GM21423 (cell line): Measurements from ENCODE around the gene ZGPAT.
"Not testable (repeated sequence)": the region's sequence is repeated elsewhere in the genome, so short reads cannot be mapped to it uniquely, and the experiment has no call there.

Source experiments
- ATAC-seq: cut with Tn5 transposase; IDR thresholded peaks from one replicate; pipeline ENCODE4 v1.9.1; 2021; ENCODE audit warnings: mild to moderate bottlenecking, moderate library complexity; ENCODE audit not compliant: unreplicated experiment

Gene ZGPAT

DNA sequence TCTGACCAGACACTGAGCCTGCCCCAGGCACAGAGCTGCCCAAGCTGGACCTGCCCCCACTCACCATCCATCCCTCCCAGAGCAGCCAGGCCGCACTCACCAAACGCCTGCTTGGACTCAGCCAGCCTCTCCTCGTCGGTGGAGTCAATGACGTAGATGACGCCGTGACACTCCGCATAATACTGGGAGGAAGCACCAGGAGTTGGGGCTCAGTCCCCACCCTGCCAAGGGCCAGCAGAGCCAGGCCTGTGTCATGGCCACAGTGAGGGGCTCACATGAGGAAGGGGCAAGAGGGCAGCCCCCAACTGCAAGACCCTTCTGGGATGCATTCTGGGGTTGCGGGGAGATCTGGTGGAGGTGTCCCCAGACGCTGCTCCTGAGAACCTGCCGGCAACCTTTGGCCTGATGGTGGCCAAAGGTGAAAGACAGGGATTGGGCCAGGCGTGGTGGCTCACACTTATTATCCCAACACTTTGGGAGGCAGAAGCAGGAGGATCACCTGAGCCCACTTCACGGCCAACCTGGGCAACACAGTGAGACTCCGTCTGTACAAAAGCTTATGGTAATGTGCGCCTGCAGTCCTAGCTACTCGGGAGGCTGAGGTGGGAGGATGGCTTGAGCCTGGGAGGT is 5.7 kb upstream of the ZGPAT start:
- no peak for ATAC-seq

DNA sequence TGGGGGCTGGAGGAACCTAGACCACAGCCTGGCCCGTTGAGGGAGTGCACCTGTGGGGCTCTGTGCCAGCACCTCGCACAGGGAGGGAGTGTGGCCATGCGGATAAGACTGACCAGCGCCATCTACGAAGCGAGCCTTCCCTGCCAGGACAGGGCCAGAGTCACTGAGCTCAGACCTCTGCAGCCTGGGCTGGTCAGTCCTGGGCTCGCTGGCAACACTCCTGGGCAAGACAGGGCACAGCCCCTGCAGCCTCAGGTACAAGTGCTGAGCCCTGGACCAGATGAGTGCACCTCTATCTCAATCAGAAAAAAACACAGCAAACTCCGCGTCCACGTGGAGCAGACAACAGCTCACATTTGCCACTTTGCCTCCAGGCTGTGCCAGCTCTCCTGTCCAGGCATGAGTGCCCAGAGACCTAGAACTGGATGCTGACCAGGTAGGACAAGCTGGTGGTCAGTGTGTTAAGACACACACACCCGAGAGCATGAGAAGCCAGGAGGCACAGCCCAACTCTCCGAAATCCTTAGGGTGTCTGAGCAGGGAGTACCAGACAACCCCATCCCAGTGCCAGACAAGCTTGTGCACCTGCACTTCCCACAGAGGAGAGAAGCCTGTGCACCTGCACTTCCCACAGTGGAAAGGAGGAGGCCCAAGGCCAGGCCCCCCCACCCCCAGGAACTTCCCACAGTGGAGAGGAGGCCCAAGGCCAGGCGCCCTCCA is 4.9 kb upstream of the ZGPAT start:
- no peak for ATAC-seq

DNA sequence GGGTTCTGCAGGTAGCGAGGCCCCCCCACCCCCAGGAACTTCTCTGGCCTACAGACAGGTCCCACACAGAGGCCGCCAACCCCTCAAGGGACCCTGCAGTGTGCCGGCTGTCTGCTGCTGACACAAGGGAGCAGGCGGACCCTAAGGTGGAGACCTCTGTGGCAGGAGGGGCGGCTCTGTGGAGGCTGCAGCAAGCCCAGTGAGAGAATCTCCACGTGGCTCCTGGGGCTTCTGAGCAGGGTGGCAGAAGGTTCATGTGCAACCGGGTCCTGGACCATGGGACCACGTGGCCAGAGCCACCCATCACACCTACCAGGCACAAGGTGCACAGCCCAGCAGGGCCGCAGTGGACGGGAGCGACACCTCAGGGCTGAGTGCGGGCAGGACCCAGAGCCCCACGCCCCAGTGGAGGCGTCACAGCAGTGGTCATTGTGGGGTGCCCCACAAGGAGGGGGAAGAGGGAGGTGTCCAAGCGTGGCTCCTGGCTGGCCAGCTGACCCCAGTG is 4.3 kb upstream of the ZGPAT start:
- no peak for ATAC-seq

- no peak for ATAC-seq
Measured at GRCh38 chr20:63703976-63704748, 3.7 kb upstream of the ZGPAT start.

GRCh38 chr20:63704749-63705117 is 3.1 kb upstream of the ZGPAT start:
- no peak for ATAC-seq

GRCh38 chr20:63705232-63706026 is 2.4 kb upstream of the ZGPAT start:
- no peak for ATAC-seq

DNA sequence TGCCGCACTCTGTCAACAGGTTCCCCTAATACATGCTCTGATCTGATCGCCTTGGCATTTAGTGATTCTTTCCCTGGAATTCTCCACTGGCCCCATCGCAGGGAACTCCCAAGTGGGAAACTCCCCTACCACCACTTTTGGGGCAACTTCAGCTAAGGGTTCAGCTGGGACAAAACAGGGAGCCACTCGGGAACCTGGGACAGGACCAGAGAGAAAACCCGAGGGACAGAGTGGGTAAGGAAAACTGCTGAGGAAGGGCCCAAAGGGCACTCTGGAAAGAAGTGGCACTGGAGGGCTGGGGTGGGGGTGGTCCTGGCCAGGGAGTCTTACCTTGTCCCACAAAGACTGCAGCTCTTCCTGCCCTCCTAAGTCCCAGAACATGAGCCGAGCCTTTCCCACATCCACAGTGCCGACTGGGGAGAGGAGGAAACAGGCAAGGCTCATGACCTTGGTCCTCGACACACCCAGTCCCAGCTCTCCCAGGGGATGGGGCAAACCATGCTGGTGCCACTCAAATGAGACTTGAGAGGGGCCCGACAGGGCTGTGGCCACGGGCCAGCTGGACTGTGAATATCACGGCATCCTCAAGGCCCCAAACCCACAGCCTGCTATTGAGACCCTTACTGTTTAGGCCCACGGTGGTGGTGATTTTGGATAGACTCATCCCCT is 1.7 kb upstream of the ZGPAT start:
- no peak for ATAC-seq

DNA sequence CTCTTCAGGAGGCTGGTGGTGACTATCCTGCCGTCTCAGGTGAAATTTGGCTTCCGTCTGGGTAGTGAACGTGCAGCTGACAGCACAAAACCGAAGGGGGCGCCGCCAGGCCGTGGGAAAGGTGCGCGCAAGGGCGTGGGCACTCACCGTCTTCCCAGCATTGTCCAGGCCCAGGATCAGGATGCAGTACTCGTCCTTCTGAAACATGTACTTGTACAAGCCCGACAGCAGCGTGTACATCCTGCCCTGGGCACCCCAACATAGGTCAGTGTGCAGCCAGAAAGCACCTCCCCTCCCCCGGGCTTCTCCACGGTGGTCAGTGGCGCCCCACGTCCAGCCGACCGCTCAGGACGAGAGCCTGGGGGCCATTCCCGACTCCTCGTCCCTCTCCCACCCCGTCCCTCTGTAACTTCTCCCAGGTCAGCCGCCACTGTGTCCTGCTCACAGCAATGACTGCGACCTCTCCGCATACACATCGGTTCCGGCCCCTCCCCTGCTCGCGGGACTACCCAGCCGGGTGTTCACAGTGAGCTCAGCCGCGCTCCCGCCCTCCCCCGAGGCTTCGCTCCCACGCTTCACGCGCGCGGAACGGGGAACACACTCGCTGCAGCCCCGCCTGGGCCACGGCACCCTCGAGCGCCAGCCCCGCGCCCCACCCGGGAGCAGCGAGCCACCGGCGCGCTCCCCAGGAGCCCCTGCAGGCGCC is 834 bp upstream of the ZGPAT start:
- ATAC-seq, result peak; percentile 16

DNA sequence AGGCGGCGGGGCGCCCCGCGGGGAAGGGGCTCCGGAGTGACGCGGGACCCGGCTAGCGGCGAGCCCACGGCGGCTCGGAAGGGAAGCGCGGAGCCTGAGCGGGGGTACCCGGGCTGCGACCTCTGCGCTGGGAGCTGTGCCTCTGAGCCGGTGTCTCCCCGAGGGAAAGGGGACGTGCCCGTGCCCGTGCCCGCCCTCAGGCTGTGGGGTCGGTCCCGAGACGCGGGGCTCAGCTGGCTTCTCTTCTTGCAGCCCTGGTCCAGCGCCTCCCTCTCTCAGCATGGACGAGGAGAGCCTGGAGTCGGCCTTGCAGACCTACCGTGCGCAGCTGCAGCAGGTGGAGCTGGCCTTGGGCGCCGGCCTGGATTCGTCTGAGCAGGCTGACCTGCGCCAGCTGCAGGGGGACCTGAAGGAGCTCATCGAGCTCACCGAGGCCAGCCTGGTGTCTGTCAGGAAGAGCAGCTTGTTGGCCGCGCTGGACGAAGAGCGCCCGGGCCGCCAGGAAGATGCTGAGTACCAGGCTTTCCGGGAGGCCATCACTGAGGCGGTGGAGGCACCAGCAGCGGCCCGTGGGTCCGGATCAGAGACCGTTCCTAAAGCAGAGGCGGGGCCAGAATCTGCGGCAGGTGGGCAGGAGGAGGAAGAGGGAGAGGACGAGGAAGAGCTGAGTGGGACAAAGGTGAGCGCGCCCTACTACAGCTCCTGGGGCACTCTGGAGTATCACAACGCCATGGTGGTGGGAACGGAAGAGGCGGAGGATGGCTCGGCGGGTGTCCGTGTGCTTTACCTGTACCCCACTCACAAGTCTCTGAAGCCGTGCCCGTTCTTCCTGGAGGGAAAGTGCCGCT is 686 bp downstream of the ZGPAT start:
- no peak for ATAC-seq

DNA sequence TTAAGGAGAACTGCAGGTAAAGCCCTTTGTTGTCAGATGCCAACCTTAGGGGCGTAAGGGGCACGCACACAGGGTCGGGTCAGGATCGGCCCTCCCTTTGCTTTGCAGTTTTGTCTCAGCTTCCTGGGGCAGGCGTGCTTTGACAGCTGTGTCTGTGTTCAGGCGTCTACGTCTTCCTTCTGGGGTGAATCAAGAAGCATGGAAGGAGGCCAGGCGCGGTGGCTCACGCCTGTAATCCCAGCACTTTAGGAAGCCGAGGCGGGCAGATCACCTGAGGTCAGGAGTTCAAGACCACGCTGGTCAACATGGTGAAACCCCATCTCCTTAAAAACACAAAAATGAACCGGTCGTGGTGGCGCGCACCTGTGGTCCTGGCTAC is 1.3 kb downstream of the ZGPAT start:
- ATAC-seq, result no peak

- ATAC-seq, result no peak
Measured at GRCh38 chr20:63711085-63711645, 3.3 kb downstream of the ZGPAT start.

DNA sequence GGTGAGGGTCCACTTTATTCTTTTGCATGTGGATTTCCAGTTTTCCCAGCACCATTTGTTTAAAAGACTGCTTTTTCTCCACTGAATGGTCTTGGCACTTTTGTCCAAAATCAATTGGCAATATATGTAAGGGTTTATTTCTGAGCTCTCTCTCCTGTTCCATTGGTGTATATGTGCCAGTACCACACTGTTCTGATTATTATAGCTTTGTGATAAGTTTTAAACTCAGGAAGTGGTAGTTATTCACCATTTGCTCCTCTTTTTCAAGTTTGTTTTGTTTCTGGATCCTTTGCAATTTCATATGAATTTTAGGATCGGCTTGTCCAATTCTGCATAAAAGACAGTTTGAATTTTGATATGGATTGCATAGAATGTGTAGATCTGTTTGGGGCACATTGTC is 4.4 kb downstream of the ZGPAT start:
- no peak for ATAC-seq

DNA sequence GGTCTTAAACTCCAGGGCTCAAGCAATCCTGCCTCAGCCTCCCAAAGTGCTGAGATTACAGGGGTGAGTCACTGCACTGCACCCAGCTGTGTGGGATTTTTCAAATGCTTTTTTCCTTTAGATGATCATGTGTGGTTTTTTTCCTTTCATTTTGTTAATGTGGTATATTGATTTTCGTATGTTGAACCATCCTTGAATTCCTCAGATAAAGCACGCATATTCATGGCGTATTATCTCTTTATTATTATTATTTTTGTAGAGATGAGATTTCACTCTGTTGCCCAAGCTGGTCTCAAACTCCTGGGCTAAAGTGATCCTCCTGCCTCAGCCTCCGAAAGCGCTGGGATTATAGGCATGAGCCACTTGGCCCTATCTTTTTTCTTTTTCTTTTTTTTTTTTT is 7.0 kb downstream of the ZGPAT start:
- no peak for ATAC-seq

- no peak for ATAC-seq
Measured at GRCh38 chr20:63718996-63719395, 11.2 kb downstream of the ZGPAT start.

DNA sequence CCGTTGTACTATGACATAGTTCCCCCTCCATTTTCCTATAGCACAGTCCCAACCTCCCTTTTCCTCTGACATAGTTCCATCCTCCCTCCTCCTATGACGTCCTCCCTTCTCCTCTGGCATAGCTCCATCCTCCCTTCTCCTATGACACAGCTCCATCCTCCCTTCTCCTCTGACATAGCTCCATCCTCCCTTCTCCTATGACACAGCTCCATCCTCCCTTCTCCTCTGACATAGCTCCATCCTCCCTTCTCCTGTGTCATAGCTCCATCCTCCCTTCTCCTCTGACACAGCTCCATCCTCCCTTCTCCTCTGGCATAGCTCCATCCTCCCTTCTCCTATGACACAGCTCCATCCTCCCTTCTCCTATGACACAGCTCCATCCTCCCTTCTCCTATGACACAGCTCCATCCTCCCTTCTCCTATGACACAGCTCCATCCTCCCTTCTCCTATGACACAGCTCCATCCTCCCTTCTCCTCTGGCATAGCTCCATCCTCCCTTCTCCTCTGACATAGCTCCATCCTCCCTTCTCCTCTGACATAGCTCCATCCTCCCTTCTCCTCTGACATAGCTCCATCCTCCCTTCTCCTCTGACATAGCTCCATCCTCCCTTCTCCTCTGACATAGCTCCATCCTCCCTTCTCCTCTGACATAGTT is 15.3 kb downstream of the ZGPAT start:
- ATAC-seq, result not testable (repeated sequence)

GRCh38 chr20:63730189-63730733 is 22.4 kb downstream of the ZGPAT start:
- ATAC-seq, result not testable (repeated sequence)

- ATAC-seq, result no peak
Measured at GRCh38 chr20:63731410-63731809, 23.6 kb downstream of the ZGPAT start.
